CD4-positive, alpha-beta T cell (primary cell): ENCODE results near the gene BICDL2. TPM values are rescaled to one million over a fixed set of nuclear protein-coding genes. Genes with fewer than 3 reads are reported as not detected.

Source experiments
- ATAC-seq: fragments of 200-7000 bp; cut with Tn5 transposase; one replicate; pipeline ENCODE4 v1.10.0; 2022; ENCODE audit warnings: mild to moderate bottlenecking; ENCODE audit not compliant: poor library complexity
- CTCF ChIA-PET: fragments of 350-600 bp; sonication (Branson Sonifier 250); formaldehyde crosslinking; loops from one replicate; lab custom pipeline; 2021; ENCODE audit warnings: antibody characterized with exemption, inconsistent platforms; lab: Charles Lee
- POLR2A ChIA-PET: fragments of 350-600 bp; sonication (Branson Sonifier 250); formaldehyde crosslinking; loops from one replicate; lab custom pipeline; 2021; ENCODE audit warnings: antibody characterized with exemption, inconsistent platforms; lab: Charles Lee
- DNase-seq, 14 experiments: peaks; one replicate each; pipeline ENCODE4 v3.0.0-alpha.2; 2013 to 2020; ENCODE audit warnings: mixed read lengths in 2 of 14
- H3K27ac ChIP-seq, 2 donors: one replicate each; pipeline versions ENCODE4 v1.5.1 to v1.7.0; 2013; ENCODE audit warnings: low read length in 2 of 2, low read depth in 1 of 2, mild to moderate bottlenecking in 1 of 2
- H3K27me3 ChIP-seq, 2 experiments: 1 replicate in 1 of 2; 2 replicates in 1 of 2; pipeline versions ENCODE4 v1.6.1 to v1.7.0; 2013; ENCODE audit warnings: low read length in 2 of 2, control low read depth in 1 of 2, mild to moderate bottlenecking in 1 of 2, moderate library complexity in 1 of 2; ENCODE audit not compliant: insufficient read depth in 2 of 2, control insufficient read depth in 1 of 2
- H3K36me3 ChIP-seq: one replicate; pipeline ENCODE4 v1.6.1; 2013; ENCODE audit warnings: low read length, control low read depth; ENCODE audit not compliant: insufficient read depth
- H3K4me1 ChIP-seq: one replicate; pipeline ENCODE4 v1.6.1; 2013; ENCODE audit warnings: low read length, control low read depth; ENCODE audit not compliant: insufficient read depth
- H3K4me3 ChIP-seq: one replicate; pipeline ENCODE4 v1.5.1; 2013; ENCODE audit warnings: mild to moderate bottlenecking, low read length, moderate library complexity
- H3K9me3 ChIP-seq, 2 experiments: 1 replicate in 1 of 2; 2 replicates in 1 of 2; pipeline versions ENCODE4 v1.6.1 to v1.7.0; 2013; ENCODE audit warnings: low read length in 2 of 2, mild to moderate bottlenecking in 2 of 2, control low read depth in 1 of 2, moderate library complexity in 1 of 2; ENCODE audit not compliant: control insufficient read depth in 1 of 2, insufficient read depth in 1 of 2
- H3K27ac Mint-ChIP-seq: one replicate; pipeline ENCODE4 v1.8.0; 2020; ENCODE audit warnings: mixed read lengths
- H3K27me3 Mint-ChIP-seq: one replicate; pipeline ENCODE4 v1.8.0; 2021; ENCODE audit warnings: mixed read lengths
- H3K36me3 Mint-ChIP-seq: one replicate; pipeline ENCODE4 v1.8.0; 2021; ENCODE audit warnings: low read depth, mixed read lengths
- H3K4me1 Mint-ChIP-seq: one replicate; pipeline ENCODE4 v1.8.0; 2021; ENCODE audit warnings: low read depth, mixed read lengths
- H3K4me3 Mint-ChIP-seq: one replicate; pipeline ENCODE4 v1.8.0; 2020; ENCODE audit warnings: mild to moderate bottlenecking, mixed read lengths
- H3K9me3 Mint-ChIP-seq: one replicate; pipeline ENCODE4 v1.8.0; 2020; ENCODE audit warnings: mixed read lengths
- CTCF ChIP-seq: fragments of 200-600 bp; IDR thresholded peaks from one replicate; pipeline ENCODE4 v1.8.0; 2022; ENCODE audit warnings: antibody characterized with exemption, mild to moderate bottlenecking
- intact Hi-C, 2 experiments: fragments of 100-400 bp; cut with DNase I in 1 of 2; cut with micrococcal nuclease in 1 of 2; formaldehyde crosslinking; loops; one replicate each; pipeline versions ENCODE4 v1.15.1 to v1.9.0; 2023 to 2025; cut with DNase I, micrococcal nuclease
- total RNA-seq, 174 experiments: library from RNA in 2 of 174; stranded (reverse) in 2 of 174; gene quantifications; one replicate each; pipeline ENCODE4 v1.2.3 and lab custom pipeline; 2021 to 2026

The BICDL2 gene
- total RNA-seq, 2 experiments from 2014 or later, result not detected

DNA sequence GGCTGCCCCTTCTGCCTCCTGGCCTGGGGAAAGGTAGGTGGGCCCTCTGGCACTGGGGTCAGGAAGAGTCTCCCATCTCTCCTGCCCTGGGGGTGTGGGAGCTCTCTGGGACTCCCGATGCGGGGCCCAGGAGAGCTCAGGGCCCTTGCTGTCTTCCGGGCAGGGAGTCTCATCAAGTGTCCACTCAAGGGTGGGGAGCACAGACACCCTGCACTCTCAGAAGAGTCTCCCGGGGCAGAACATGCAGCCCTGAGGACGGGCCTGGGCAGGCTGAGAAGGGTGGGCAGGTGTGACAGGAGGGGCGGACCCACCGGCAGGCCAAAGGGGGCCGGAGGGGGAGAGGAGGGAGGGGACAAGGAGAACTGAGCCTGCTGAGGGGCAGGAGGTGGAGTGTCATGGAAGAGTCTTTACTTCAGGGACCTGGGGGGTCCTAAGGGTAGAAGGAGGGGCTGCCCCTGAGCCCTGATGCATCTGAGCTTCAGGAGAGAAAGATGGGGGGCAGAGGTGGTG, 48.1 kb downstream of the BICDL2 start:
- Mint-ChIP-seq H3K36me3 (no peaks in the 10 kb centered on the region), H3K4me3 (no peak overlapping the region), H3K4me1 (no peaks in the 10 kb centered on the region), H3K27me3 (no peaks in the 10 kb centered on the region), H3K27ac (no peak overlapping the region), H3K9me3 (no peaks in the 10 kb centered on the region)
- intact Hi-C loops, result no loop called here
- H3K36me3 ChIP-seq, result no peaks in the 10 kb centered on the region
- ATAC-seq (no peak), DNase-seq (no peak)
- TF ChIP-seq CTCF, result no peak
- no peak overlapping the region for H3K27ac ChIP-seq
- H3K4me3 ChIP-seq, result no peak overlapping the region
- POLR2A ChIA-PET, result no interaction called here
- H3K4me1 ChIP-seq, result peaks cover 5% of the 10 kb centered on the region
- H3K9me3 ChIP-seq, result no peaks in the 10 kb centered on the region
- no peaks in the 10 kb centered on the region for H3K27me3 ChIP-seq
- CTCF ChIA-PET, result no interaction called here

DNA sequence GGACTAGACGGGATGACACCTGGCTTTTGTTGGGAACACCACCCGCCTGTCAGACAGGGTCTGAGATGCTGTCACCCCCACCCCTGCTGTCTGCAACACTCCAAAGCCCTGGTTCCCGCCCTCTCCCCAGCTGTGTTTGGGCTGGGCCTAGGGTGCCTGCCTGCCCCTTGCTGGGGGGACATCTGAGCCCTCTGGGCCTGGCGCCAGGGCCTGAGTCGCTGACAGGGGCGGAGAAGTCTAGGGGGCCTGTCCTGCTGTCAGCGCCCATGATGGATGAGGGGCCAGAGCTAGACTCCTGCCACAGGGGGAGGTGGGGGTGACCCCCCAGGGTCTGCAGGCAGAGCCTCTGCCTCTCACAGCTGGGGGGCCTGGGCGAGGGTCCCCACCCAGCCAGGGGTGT, 48.9 kb downstream of the BICDL2 start:
- CTCF ChIA-PET, result no interaction called here

DNA sequence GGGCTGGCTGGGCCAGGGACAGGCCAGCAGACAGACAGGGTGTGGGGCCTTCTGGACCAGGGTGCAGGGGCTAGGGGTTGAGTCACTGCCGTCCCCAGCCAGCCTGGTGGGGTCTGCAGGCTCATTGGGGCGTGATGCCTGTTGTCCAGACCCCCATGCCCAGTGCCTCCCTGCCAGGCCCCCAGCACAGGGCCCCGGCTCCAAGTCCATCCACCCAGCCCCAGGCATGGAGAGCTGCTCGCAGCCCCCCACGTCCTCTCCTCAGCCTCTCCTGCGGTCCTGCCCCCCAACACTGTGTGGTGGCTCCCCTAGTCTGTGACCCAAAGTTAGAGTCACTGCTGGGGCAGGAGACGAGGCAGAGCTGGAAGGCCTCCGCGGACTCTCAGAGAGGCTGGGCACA, 49.5 kb downstream of the BICDL2 start:
- Mint-ChIP-seq H3K36me3 (no peaks in the 10 kb centered on the region), H3K4me1 (no peaks in the 10 kb centered on the region), H3K27me3 (no peaks in the 10 kb centered on the region), H3K27ac (no peak overlapping the region), H3K9me3 (no peaks in the 10 kb centered on the region), H3K4me3 (no peak overlapping the region)
- Histone ChIP-seq H3K27ac (no peak overlapping the region), H3K27me3 (no peaks in the 10 kb centered on the region), H3K4me1 (peaks cover 8% of the 10 kb centered on the region), H3K9me3 (no peaks in the 10 kb centered on the region), H3K36me3 (no peaks in the 10 kb centered on the region), H3K4me3 (no peak overlapping the region)
- intact Hi-C loops, result no loop called here
- CTCF ChIA-PET, result no interaction called here
- ATAC-seq, result no peak
- TF ChIP-seq CTCF, result no peak
- POLR2A ChIA-PET, result no interaction called here
- no peak for DNase-seq

More for the DNA sequence above, 48.9 kb downstream of the BICDL2 start:
- Histone ChIP-seq H3K4me3 (no peak overlapping the region), H3K27ac (no peak overlapping the region), H3K27me3 (no peaks in the 10 kb centered on the region), H3K36me3 (no peaks in the 10 kb centered on the region), H3K9me3 (no peaks in the 10 kb centered on the region), H3K4me1 (peaks cover 8% of the 10 kb centered on the region)
- DNase-seq, result no peak
- H3K4me3 Mint-ChIP-seq, result no peak overlapping the region
- POLR2A ChIA-PET, result no interaction called here
- no peaks in the 10 kb centered on the region for H3K36me3 Mint-ChIP-seq
- intact Hi-C loops, result no loop called here
- no peaks in the 10 kb centered on the region for H3K9me3 Mint-ChIP-seq
- TF ChIP-seq CTCF, result no peak
- H3K4me1 Mint-ChIP-seq, result no peaks in the 10 kb centered on the region
- no peaks in the 10 kb centered on the region for H3K27me3 Mint-ChIP-seq
- H3K27ac Mint-ChIP-seq, result no peak overlapping the region
- no peak for ATAC-seq
